Keratinocyte (primary cell): ENCODE data around the gene SYNE2. TPM values are rescaled to one million over a fixed set of nuclear protein-coding genes. Genes with fewer than 3 reads are reported as not detected.

Experiments used
- DNase-seq: peaks from one replicate; pipeline ENCODE4 v3.0.0-alpha.2; 2011; ENCODE audit warnings: low read depth, missing footprints, low spot score
- FAIRE-seq: peaks from 2 replicates; lab custom pipeline; 2011; peaks lifted over from hg19 to GRCh38; lab: Jason Lieb, UNC
- H2AFZ ChIP-seq: 2 replicates; pipeline ENCODE4 v1.6.0; 2012; ENCODE audit warnings: low read length, control low read depth, inconsistent platforms; ENCODE audit not compliant: control insufficient read depth
- H3K27ac ChIP-seq: 2 replicates; pipeline ENCODE4 v1.5.1; 2011; ENCODE audit warnings: low read length; ENCODE audit not compliant: control insufficient read depth, insufficient read depth
- H3K27me3 ChIP-seq: 3 replicates; pipeline ENCODE4 v1.6.0; 2011; ENCODE audit warnings: low read length; ENCODE audit not compliant: control insufficient read depth, insufficient read depth; ENCODE audit errors: extremely low read depth
- H3K36me3 ChIP-seq, 2 experiments: 2 replicates in 1 of 2; 3 replicates in 1 of 2; pipeline ENCODE4 v1.5.1; 2011; ENCODE audit warnings: low read length in 2 of 2, mild to moderate bottlenecking in 1 of 2; ENCODE audit not compliant: control insufficient read depth in 2 of 2, insufficient read depth in 2 of 2; ENCODE audit errors: extremely low read depth in 1 of 2
- H3K4me1 ChIP-seq: 3 replicates; pipeline ENCODE4 v1.5.1; 2011; ENCODE audit warnings: low read length; ENCODE audit not compliant: control insufficient read depth, insufficient read depth; ENCODE audit errors: extremely low read depth
- H3K4me2 ChIP-seq: 3 replicates; pipeline ENCODE4 v1.6.0; 2011; ENCODE audit warnings: low read depth, low read length; ENCODE audit not compliant: control insufficient read depth, insufficient read depth; ENCODE audit errors: extremely low read depth
- H3K4me3 ChIP-seq, 3 experiments: fragments of 200-600 bp in 1 of 3; sonication (generic) in 1 of 3; 2 replicates in 2 of 3; 3 replicates in 1 of 3; pipeline ENCODE4 v1.5.1; 2011 to 2016; ENCODE audit warnings: low read length in 3 of 3, mild to moderate bottlenecking in 3 of 3, control low read depth in 2 of 3, inconsistent platforms in 1 of 3, low read depth in 1 of 3, mixed read lengths in 1 of 3, mixed run types in 1 of 3, moderate library complexity in 1 of 3; ENCODE audit not compliant: control insufficient read depth in 2 of 3, insufficient read depth in 2 of 3; ENCODE audit errors: extremely low read depth in 1 of 3
- H3K79me2 ChIP-seq: 2 replicates; pipeline ENCODE4 v1.6.0; 2012; ENCODE audit warnings: low read length; ENCODE audit not compliant: control insufficient read depth, insufficient read depth
- H3K9ac ChIP-seq: 3 replicates; pipeline ENCODE4 v1.6.0; 2011; ENCODE audit warnings: low read length; ENCODE audit not compliant: control insufficient read depth, insufficient read depth; ENCODE audit errors: extremely low read depth
- H3K9me1 ChIP-seq: 3 replicates; pipeline ENCODE4 v1.6.0; 2011; ENCODE audit warnings: low read length; ENCODE audit not compliant: control insufficient read depth, insufficient read depth; ENCODE audit errors: extremely low read depth
- H3K9me3 ChIP-seq: 2 replicates; pipeline ENCODE4 v1.5.1; 2012; ENCODE audit warnings: low read depth, low read length; ENCODE audit not compliant: control insufficient read depth
- H4K20me1 ChIP-seq: 3 replicates; pipeline ENCODE4 v1.6.0; 2011; ENCODE audit warnings: low read length; ENCODE audit not compliant: control insufficient read depth, insufficient read depth; ENCODE audit errors: extremely low read depth
- EZH2 ChIP-seq: IDR thresholded peaks from one replicate; pipeline ENCODE4 v1.6.1; 2012; ENCODE audit warnings: inconsistent platforms, mild to moderate bottlenecking, low read length, moderate library complexity
- dilution Hi-C: fragments of 300-500 bp; cut with MboI; formaldehyde crosslinking; loops from one replicate; pipeline ENCODE4 v1.7.0; 2020; ENCODE audit warnings: low sequenced_read_pairs; ENCODE audit not compliant: extremely low pct_ligation_motif_present
- polyA plus RNA-seq, 5 experiments: library from polyadenylated mRNA; depleted of rRNA in 3 of 5; stranded (reverse) in 3 of 5; stranded (forward) in 1 of 5; unstranded in 1 of 5; fragments of >200 nt; gene quantifications; 1 replicate in 1 of 5; 2 replicates in 3 of 5; 3 replicates in 1 of 5; pipeline versions ENCODE4 v1.2.1 to v1.2.3, GENCODE V29; 2011 to 2012; ENCODE audit warnings: missing spikeins in 2 of 5, low read depth in 1 of 5, low replicate concordance in 1 of 5
- TF ChIP-seq, protein P1 (sequence below), 3 experiments: IDR thresholded peaks in 1 of 3; conservative IDR thresholded peaks in 1 of 3; optimal IDR thresholded peaks in 1 of 3; 2 replicates in 2 of 3; 3 replicates in 1 of 3; pipeline versions ENCODE3 to v1.5.1; 2011; ENCODE audit warnings: low read length in 3 of 3, mild to moderate bottlenecking in 3 of 3, moderate library complexity in 2 of 3, control low read depth in 1 of 3, inconsistent platforms in 1 of 3; ENCODE audit not compliant: insufficient read depth in 2 of 3; ENCODE audit errors: extremely low read depth in 1 of 3

Gene SYNE2
- polyA plus RNA-seq, 1 donor (not counting 4 experiments of a cell fraction or from before 2014, with no cell fraction given) = 9.9 TPM

DNA sequence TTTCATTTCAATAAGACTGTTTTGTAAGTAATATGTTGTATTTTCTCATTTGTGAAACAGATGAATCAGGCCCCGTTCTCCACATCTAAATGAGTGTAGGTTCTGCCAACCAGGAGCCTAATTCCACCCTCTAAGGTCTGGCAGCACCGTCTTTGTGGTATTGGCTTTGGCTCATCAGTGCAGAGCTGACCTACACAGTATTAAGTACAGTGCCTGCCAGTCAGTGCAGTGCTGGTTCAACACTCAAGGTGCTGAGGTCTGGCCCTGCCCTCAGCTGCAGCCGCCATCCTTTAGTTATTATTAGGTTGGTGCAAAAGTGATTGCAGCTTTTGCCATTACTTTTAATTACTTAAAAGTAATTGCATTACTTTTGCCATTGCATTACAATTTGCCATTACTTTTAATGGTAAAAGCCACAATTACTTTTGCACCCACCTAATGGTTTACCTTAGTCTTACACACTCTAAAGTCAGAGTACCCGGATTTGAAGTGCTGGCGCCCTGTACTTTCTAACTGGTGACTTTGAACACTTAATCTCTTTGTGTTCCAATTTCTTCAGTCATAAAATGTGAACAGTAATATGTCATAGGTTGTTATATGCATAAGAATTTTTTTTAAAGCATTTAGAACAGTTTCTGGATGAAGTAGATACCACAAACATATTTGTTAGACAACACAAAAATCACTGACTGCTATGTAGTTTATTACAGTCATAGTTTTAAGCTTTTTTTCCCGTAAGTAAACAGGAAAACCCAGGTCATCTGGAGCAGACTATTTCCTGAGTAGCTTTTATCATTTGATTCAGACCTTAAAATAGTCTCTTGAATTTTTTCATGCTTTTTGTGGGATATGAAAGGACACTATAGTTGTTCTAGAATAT, 99.5 kb downstream of the SYNE2 start:
- dilution Hi-C loops = no loop called here
- Histone ChIP-seq H4K20me1 (no peaks in the 10 kb centered on the region), H3K79me2 (no peaks in the 10 kb centered on the region), H3K4me3 (no peak overlapping the region), H3K36me3 (peaks cover 0 to 6% of the 10 kb centered on the region in 2 experiments), H3K4me1 (no peaks in the 10 kb centered on the region), H3K9me3 (no peaks in the 10 kb centered on the region), H3K4me2 (no peak overlapping the region), H3K27ac (no peak overlapping the region), H2AFZ (no peak overlapping the region), H3K9me1 (no peaks in the 10 kb centered on the region), H3K27me3 (no peaks in the 10 kb centered on the region), H3K9ac (no peak overlapping the region)
- FAIRE-seq (no peak), DNase-seq (no peak)
- TF ChIP-seq, protein P1, sequence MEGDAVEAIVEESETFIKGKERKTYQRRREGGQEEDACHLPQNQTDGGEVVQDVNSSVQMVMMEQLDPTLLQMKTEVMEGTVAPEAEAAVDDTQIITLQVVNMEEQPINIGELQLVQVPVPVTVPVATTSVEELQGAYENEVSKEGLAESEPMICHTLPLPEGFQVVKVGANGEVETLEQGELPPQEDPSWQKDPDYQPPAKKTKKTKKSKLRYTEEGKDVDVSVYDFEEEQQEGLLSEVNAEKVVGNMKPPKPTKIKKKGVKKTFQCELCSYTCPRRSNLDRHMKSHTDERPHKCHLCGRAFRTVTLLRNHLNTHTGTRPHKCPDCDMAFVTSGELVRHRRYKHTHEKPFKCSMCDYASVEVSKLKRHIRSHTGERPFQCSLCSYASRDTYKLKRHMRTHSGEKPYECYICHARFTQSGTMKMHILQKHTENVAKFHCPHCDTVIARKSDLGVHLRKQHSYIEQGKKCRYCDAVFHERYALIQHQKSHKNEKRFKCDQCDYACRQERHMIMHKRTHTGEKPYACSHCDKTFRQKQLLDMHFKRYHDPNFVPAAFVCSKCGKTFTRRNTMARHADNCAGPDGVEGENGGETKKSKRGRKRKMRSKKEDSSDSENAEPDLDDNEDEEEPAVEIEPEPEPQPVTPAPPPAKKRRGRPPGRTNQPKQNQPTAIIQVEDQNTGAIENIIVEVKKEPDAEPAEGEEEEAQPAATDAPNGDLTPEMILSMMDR (optimal IDR thresholded peaks at IDR 0.05 in 1 of 3, IDR thresholded peaks at IDR 0.05 in 1 of 3, conservative IDR thresholded peaks at IDR 0.05 in 1 of 3; ENCODE audit: extremely low read depth in 1 of 3, insufficient read depth in 2 of 3, low read length in 3 of 3) = no peak
- no peak for TF ChIP-seq EZH2

DNA sequence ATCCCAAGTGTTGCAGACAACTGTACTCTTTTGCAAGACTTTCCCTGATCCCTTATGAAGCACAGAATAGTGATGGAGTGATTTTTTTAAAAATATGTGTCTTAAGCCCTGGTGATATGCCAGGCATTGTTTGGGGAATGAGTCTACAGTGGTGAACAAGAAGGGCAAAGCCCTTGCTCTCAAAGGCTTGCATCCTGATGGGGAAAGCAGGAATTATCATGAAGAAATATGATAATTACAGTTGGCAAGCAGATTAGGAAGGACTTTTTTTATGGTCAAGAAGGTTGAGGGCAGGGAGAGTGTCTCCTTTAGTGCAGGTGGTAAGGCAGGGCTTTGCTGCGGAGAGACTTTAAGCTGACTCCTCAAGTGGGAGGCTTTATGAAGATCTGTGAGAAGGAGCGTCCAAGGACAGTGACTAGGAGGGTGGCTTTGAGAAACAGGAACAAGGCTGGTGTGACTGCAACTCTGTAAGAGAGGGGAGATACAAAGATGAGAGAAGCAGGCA, 100.2 kb downstream of the SYNE2 start:
- FAIRE-seq (no peak), DNase-seq (no peak)
- Histone ChIP-seq H3K4me1 (no peaks in the 10 kb centered on the region), H3K4me2 (no peak overlapping the region), H3K27me3 (no peaks in the 10 kb centered on the region), H3K36me3 (peaks cover 0 to 6% of the 10 kb centered on the region in 2 experiments), H3K9me3 (no peaks in the 10 kb centered on the region), H3K4me3 (no peak overlapping the region), H3K27ac (no peak overlapping the region), H3K79me2 (no peaks in the 10 kb centered on the region), H2AFZ (no peak overlapping the region), H3K9me1 (no peaks in the 10 kb centered on the region), H3K9ac (no peak overlapping the region), H4K20me1 (no peaks in the 10 kb centered on the region)
- dilution Hi-C loops = no loop called here
- TF ChIP-seq, protein P1 (optimal IDR thresholded peaks at IDR 0.05 in 1 of 3, IDR thresholded peaks at IDR 0.05 in 1 of 3, conservative IDR thresholded peaks at IDR 0.05 in 1 of 3; ENCODE audit: extremely low read depth in 1 of 3, insufficient read depth in 2 of 3, low read length in 3 of 3) = no peak
- no peak for TF ChIP-seq EZH2
